ENCODE results near the gene WDFY1. TPM values are rescaled to one million over a fixed set of nuclear protein-coding genes. Genes with fewer than 3 reads are reported as not detected.

WDFY1 gene
- total and polyA plus RNA-seq, 2 donors (not counting 1 experiment from before 2014, with no cell fraction given), result 28.8 to 76.0 TPM

DNA sequence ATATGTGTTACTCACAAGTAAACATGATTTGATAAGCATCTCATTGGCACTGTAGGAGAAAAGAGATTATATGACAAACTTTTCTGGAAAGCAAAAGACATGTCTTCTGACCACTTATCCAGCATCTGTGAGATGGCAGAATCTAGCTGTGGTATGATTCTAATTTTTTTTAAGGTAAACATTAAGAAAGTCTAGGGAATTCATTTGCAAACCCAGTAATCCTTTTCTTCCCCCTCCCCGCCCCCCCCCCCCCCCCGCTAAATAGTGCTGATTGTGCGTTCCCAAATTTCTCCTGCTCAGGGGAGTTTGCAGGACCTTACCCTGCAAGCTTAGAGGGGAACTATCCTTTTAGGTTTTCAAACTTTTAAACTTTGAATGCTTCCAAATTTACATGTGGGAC lies 24.2 kb upstream of the WDFY1 start:
- ATAC-seq (ENCODE audit: low read depth), result no peak
- Histone ChIP-seq H3K27ac (ENCODE audit: low read length in 2 of 2) (no peak overlapping the region), H3K9ac (ENCODE audit: low read length) (no peak overlapping the region), H2AFZ (ENCODE audit: insufficient read depth, low read depth, low read length, poor library complexity, severe bottlenecking) (no peak overlapping the region), H3K4me3 (ENCODE audit: control extremely low read depth in 1 of 5, extremely low read depth in 1 of 5, insufficient read depth in 1 of 5, low read depth in 2 of 5, low read length in 4 of 5) (no peak overlapping the region), H3K4me1 (ENCODE audit: control insufficient read depth in 2 of 2, insufficient read depth in 2 of 2, low read length in 2 of 2) (peaks cover 0 to 3% of the 10 kb centered on the region in 2 donors), H3K27me3 (replicated peaks in 1 of 4; ENCODE audit: control extremely low read depth in 1 of 4, control insufficient read depth in 3 of 4, insufficient read depth in 4 of 4, low read length in 3 of 4) (no peaks in the 10 kb centered on the region), H3K36me3 (replicated peaks in 1 of 2; ENCODE audit: control extremely low read depth in 1 of 2, control insufficient read depth in 1 of 2, extremely low read depth in 1 of 2, insufficient read depth in 2 of 2, low read length in 1 of 2) (peaks cover 5 to 42% of the 10 kb centered on the region in 2 experiments), H3K79me2 (ENCODE audit: control insufficient read depth, insufficient read depth, low read length) (no peaks in the 10 kb centered on the region), H4K20me1 (ENCODE audit: control insufficient read depth, insufficient read depth, low read length, poor library complexity, severe bottlenecking) (no peaks in the 10 kb centered on the region), H3K4me2 (replicated peaks; ENCODE audit: low read depth, low read length, poor library complexity, severe bottlenecking) (no peak overlapping the region), H3K9me3 (ENCODE audit: control extremely low read depth in 1 of 3, control insufficient read depth in 2 of 3, insufficient read depth in 1 of 3, low read length in 2 of 3) (no peaks in the 10 kb centered on the region)
- WGBS (ENCODE audit: insufficient coverage), result no CpG with 5 or more reads among the region's 3 CpGs
- Mint-ChIP-seq H3K4me3 (no peak overlapping the region), H3K9me3 (ENCODE audit: insufficient read depth) (no peaks in the 10 kb centered on the region), H3K27me3 (no peaks in the 10 kb centered on the region), H3K27ac (no peak overlapping the region), H3K4me1 (peaks cover 5% of the 10 kb centered on the region)
- no peak for DNase-seq
- intact Hi-C loops (cut with micrococcal nuclease), result no loop called here
- CTCF ChIA-PET, result interaction anchor here (0.6 to 10.7 kb wide), 37 partner anchors 8 to 1426 kb away, joined by 3 to 211 read pairs (median 7); partner anchors contain the start of genes AP1S3 and MRPL44
- POLR2A ChIA-PET, result no interaction called here
- TF ChIP-seq, protein P1, sequence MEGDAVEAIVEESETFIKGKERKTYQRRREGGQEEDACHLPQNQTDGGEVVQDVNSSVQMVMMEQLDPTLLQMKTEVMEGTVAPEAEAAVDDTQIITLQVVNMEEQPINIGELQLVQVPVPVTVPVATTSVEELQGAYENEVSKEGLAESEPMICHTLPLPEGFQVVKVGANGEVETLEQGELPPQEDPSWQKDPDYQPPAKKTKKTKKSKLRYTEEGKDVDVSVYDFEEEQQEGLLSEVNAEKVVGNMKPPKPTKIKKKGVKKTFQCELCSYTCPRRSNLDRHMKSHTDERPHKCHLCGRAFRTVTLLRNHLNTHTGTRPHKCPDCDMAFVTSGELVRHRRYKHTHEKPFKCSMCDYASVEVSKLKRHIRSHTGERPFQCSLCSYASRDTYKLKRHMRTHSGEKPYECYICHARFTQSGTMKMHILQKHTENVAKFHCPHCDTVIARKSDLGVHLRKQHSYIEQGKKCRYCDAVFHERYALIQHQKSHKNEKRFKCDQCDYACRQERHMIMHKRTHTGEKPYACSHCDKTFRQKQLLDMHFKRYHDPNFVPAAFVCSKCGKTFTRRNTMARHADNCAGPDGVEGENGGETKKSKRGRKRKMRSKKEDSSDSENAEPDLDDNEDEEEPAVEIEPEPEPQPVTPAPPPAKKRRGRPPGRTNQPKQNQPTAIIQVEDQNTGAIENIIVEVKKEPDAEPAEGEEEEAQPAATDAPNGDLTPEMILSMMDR (IDR thresholded peaks at IDR 0.05), result no peak
- no peak for TF ChIP-seq EZH2 (IDR thresholded peaks at IDR 0.05; ENCODE audit: borderline replicate concordance, insufficient read depth, low read depth, low read length, poor library complexity, severe bottlenecking)

DNA sequence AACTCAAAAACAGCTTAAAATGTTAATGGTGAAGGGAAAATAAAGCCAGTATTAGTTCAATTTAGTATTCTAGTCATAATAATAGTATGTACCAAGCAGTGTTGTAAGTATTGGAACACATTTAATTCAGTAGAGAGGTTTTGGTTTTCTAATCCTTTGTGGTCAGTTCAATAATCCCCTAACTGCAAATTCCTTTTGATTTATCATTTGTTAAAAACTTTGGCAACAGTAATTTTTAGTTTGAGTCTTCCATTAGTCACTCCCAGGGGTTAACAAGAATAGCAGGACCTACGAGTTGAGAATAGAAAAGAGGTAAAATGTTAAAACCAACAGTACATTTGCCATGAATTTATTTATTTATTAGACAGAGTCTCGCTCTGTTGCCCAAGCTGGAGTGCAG lies 22.8 kb upstream of the WDFY1 start:
- Histone ChIP-seq H2AFZ (ENCODE audit: insufficient read depth, low read depth, low read length, poor library complexity, severe bottlenecking) (no peak overlapping the region), H3K36me3 (replicated peaks in 1 of 2; ENCODE audit: control extremely low read depth in 1 of 2, control insufficient read depth in 1 of 2, extremely low read depth in 1 of 2, insufficient read depth in 2 of 2, low read length in 1 of 2) (peaks cover 8 to 54% of the 10 kb centered on the region in 2 experiments), H3K9me3 (ENCODE audit: control extremely low read depth in 1 of 3, control insufficient read depth in 2 of 3, insufficient read depth in 1 of 3, low read length in 2 of 3) (no peaks in the 10 kb centered on the region), H4K20me1 (ENCODE audit: control insufficient read depth, insufficient read depth, low read length, poor library complexity, severe bottlenecking) (no peaks in the 10 kb centered on the region), H3K9ac (ENCODE audit: low read length) (no peak overlapping the region), H3K4me1 (ENCODE audit: control insufficient read depth in 2 of 2, insufficient read depth in 2 of 2, low read length in 2 of 2) (peaks cover 0 to 6% of the 10 kb centered on the region in 2 donors), H3K27ac (ENCODE audit: low read length in 2 of 2) (no peak overlapping the region), H3K4me3 (ENCODE audit: control extremely low read depth in 1 of 5, extremely low read depth in 1 of 5, insufficient read depth in 1 of 5, low read depth in 2 of 5, low read length in 4 of 5) (no peak overlapping the region), H3K27me3 (replicated peaks in 1 of 4; ENCODE audit: control extremely low read depth in 1 of 4, control insufficient read depth in 3 of 4, insufficient read depth in 4 of 4, low read length in 3 of 4) (no peaks in the 10 kb centered on the region), H3K79me2 (ENCODE audit: control insufficient read depth, insufficient read depth, low read length) (peaks cover 5% of the 10 kb centered on the region), H3K4me2 (replicated peaks; ENCODE audit: low read depth, low read length, poor library complexity, severe bottlenecking) (no peak overlapping the region)
- Mint-ChIP-seq H3K4me3 (no peak overlapping the region), H3K27ac (no peak overlapping the region), H3K9me3 (ENCODE audit: insufficient read depth) (no peaks in the 10 kb centered on the region), H3K27me3 (no peaks in the 10 kb centered on the region), H3K4me1 (peaks cover 5% of the 10 kb centered on the region)
- WGBS (ENCODE audit: insufficient coverage), result no CpG with 5 or more reads among the region's 2 CpGs
- no peak for ATAC-seq (ENCODE audit: low read depth)
- CTCF ChIA-PET, result interaction anchor here (1.1 to 10.7 kb wide), 3 partner anchors 7 to 319 kb away, joined by 3 to 211 read pairs (median 47); no protein-coding TSS in a partner anchor
- intact Hi-C loops (cut with micrococcal nuclease), result no loop called here
- TF ChIP-seq EZH2 (IDR thresholded peaks at IDR 0.05; ENCODE audit: borderline replicate concordance, insufficient read depth, low read depth, low read length, poor library complexity, severe bottlenecking), result no peak
- TF ChIP-seq, protein P1 (IDR thresholded peaks at IDR 0.05), result no peak
- POLR2A ChIA-PET, result no interaction called here
- no peak for DNase-seq

Measured in B cell (primary cell).